ENCODE results near the gene UCHL5. TPM values are rescaled to one million over a fixed set of nuclear protein-coding genes. Genes with fewer than 3 reads are reported as not detected.
"Not testable (repeated sequence)": the region's sequence is repeated elsewhere in the genome, so short reads cannot be mapped to it uniquely, and the experiment has no call there.

UCHL5 gene
- total RNA-seq, 2 donors from 2014 or later = 7.6 to 47.5 TPM

- Histone ChIP-seq H3K9me3 (no peaks in the 10 kb centered on the region), H3K4me1 (no peaks in the 10 kb centered on the region), H3K4me3 (no peak overlapping the region), H3K27me3 (no peaks in the 10 kb centered on the region), H3K36me3 (replicated peaks in 1 of 2; ENCODE audit: insufficient read depth in 1 of 2, low read depth in 2 of 2) (no peaks in the 10 kb centered on the region), H3K27ac (no peak overlapping the region)
- DNase-seq (no peak), ATAC-seq (no peak)
- intact Hi-C loops (cut with DNase I) = no loop called here
- TF ChIP-seq CTCF (IDR thresholded peaks at IDR 0.05) = no peak
- TF ChIP-seq POLR2A (IDR thresholded peaks at IDR 0.05) = no peak
- WGBS, 2 donors = 44 to 82% methylated on average over 1 of the region's 1 CpG
Observed at GRCh38 chr1:192984080-192984479, 75.1 kb downstream of the UCHL5 start.

GRCh38 chr1:192983349-192983980 lies 75.7 kb downstream of the UCHL5 start:
- no peaks in the 10 kb centered on the region for H3K27me3 ChIP-seq
- ATAC-seq (no peak), DNase-seq (no peak)
- H3K36me3 ChIP-seq (replicated peaks in 1 of 2; ENCODE audit: insufficient read depth in 1 of 2, low read depth in 2 of 2) = no peaks in the 10 kb centered on the region
- no peaks in the 10 kb centered on the region for H3K4me1 ChIP-seq
- no peak overlapping the region for H3K27ac ChIP-seq
- 78 to 82% methylated on average over 6 of the region's 6 CpGs for WGBS, 2 donors
- H3K4me3 ChIP-seq = no peak overlapping the region
- H3K9me3 ChIP-seq = no peaks in the 10 kb centered on the region
- no peak for TF ChIP-seq POLR2A (IDR thresholded peaks at IDR 0.05)
- TF ChIP-seq CTCF (IDR thresholded peaks at IDR 0.05) = no peak
- intact Hi-C loops (cut with DNase I) = no loop called here

GRCh38 chr1:192980856-192981255 lies 78.3 kb downstream of the UCHL5 start:
- Histone ChIP-seq H3K27ac (no peak overlapping the region), H3K9me3 (no peaks in the 10 kb centered on the region), H3K36me3 (replicated peaks in 1 of 2; ENCODE audit: insufficient read depth in 1 of 2, low read depth in 2 of 2) (no peaks in the 10 kb centered on the region), H3K4me1 (no peaks in the 10 kb centered on the region), H3K4me3 (no peak overlapping the region), H3K27me3 (no peaks in the 10 kb centered on the region)
- no peak for TF ChIP-seq POLR2A (IDR thresholded peaks at IDR 0.05)
- no peak for TF ChIP-seq CTCF (IDR thresholded peaks at IDR 0.05)
- DNase-seq (no peak), ATAC-seq (no peak)
- 75 to 86% methylated on average over 1 of the region's 1 CpG for WGBS, 2 donors
- intact Hi-C loops (cut with DNase I) = no loop called here

- intact Hi-C loops (cut with DNase I); ATAC-seq; H3K36me3 ChIP-seq (replicated peaks in 1 of 2; ENCODE audit: insufficient read depth in 1 of 2, low read depth in 2 of 2); H3K4me3 ChIP-seq; H3K9me3 ChIP-seq; H3K27ac ChIP-seq; DNase-seq; H3K4me1 ChIP-seq; H3K27me3 ChIP-seq: not testable (repeated sequence)
- 84 to 90% methylated on average over 4 of the region's 4 CpGs for WGBS, 2 donors
Observed at GRCh38 chr1:192980334-192980733, 78.8 kb downstream of the UCHL5 start.

- no peak for TF ChIP-seq POLR2A (IDR thresholded peaks at IDR 0.05)
- TF ChIP-seq CTCF (IDR thresholded peaks at IDR 0.05) = no peak
- Histone ChIP-seq H3K36me3 (replicated peaks in 1 of 2; ENCODE audit: insufficient read depth in 1 of 2, low read depth in 2 of 2) (no peaks in the 10 kb centered on the region), H3K4me1 (peaks cover 10% of the 10 kb centered on the region), H3K9me3 (no peaks in the 10 kb centered on the region), H3K4me3 (no peak overlapping the region), H3K27me3 (no peaks in the 10 kb centered on the region), H3K27ac (no peak overlapping the region)
- DNase-seq (no peak), ATAC-seq (no peak)
- intact Hi-C loops (cut with DNase I) = no loop called here
- WGBS, 2 donors = 86 to 98% methylated on average over 12 to 13 of the region's 13 CpGs
Observed at GRCh38 chr1:192979542-192979941, 79.6 kb downstream of the UCHL5 start.
